ENCODE data around the gene KIAA1671.
"Not testable (repeated sequence)": the region's sequence is repeated elsewhere in the genome, so short reads cannot be mapped to it uniquely, and the experiment has no call there.

KIAA1671 gene

GRCh38 chr22:25235547-25236290 lies 283.2 kb downstream of the KIAA1671 start:
- no peaks in the 10 kb centered on the region for H3K9me3 ChIP-seq (ENCODE audit: low read length)
- no peaks in the 10 kb centered on the region for H4K20me1 ChIP-seq (ENCODE audit: insufficient read depth, low read length)
- no peak overlapping the region for H3K4me2 ChIP-seq (ENCODE audit: low read length)

GRCh38 chr22:25236417-25236816 lies 283.9 kb downstream of the KIAA1671 start:
- Histone ChIP-seq H3K36me3 (ENCODE audit: insufficient read depth, low read length) (no peaks in the 10 kb centered on the region), H3K27ac (ENCODE audit: low read depth, low read length, poor library complexity, severe bottlenecking) (no peak overlapping the region), H3K4me3 (ENCODE audit: low read depth, low read length, poor library complexity, severe bottlenecking) (no peak overlapping the region), H4K20me1 (ENCODE audit: insufficient read depth, low read length) (no peaks in the 10 kb centered on the region), H2AFZ (ENCODE audit: low read length) (no peak overlapping the region), H3F3A (ENCODE audit: insufficient read depth, low read length) (no peaks in the 10 kb centered on the region), H3K79me2 (ENCODE audit: insufficient read depth, low read length) (no peaks in the 10 kb centered on the region), H3K27me3 (ENCODE audit: insufficient read depth, low read length) (no peaks in the 10 kb centered on the region), H3K4me1 (ENCODE audit: insufficient read depth, low read length, severe bottlenecking) (no peaks in the 10 kb centered on the region), H3K9me2 (ENCODE audit: low read depth, low read length) (no peaks in the 10 kb centered on the region), H3K4me2 (ENCODE audit: low read length) (no peak overlapping the region), H3K9me3 (ENCODE audit: low read length) (no peaks in the 10 kb centered on the region), H3K9ac (ENCODE audit: low read length) (no peak overlapping the region)
- TF ChIP-seq CTCF (IDR thresholded peaks at IDR 0.05; ENCODE audit: low read length) (no peak), EZH2 (IDR thresholded peaks at IDR 0.05; ENCODE audit: borderline replicate concordance, low read length) (no peak)

More at GRCh38 chr22:25235547-25236290, 283.2 kb downstream of the KIAA1671 start:
- Histone ChIP-seq H3K9me2 (ENCODE audit: low read depth, low read length) (no peaks in the 10 kb centered on the region), H3F3A (ENCODE audit: insufficient read depth, low read length) (no peaks in the 10 kb centered on the region), H3K4me3 (ENCODE audit: low read depth, low read length, poor library complexity, severe bottlenecking) (no peak overlapping the region), H2AFZ (ENCODE audit: low read length) (no peak overlapping the region), H3K9ac (ENCODE audit: low read length) (no peak overlapping the region), H3K4me1 (ENCODE audit: insufficient read depth, low read length, severe bottlenecking) (no peaks in the 10 kb centered on the region), H3K79me2 (ENCODE audit: insufficient read depth, low read length) (no peaks in the 10 kb centered on the region), H3K27me3 (ENCODE audit: insufficient read depth, low read length) (no peaks in the 10 kb centered on the region), H3K36me3 (ENCODE audit: insufficient read depth, low read length) (no peaks in the 10 kb centered on the region), H3K27ac (ENCODE audit: low read depth, low read length, poor library complexity, severe bottlenecking) (no peak overlapping the region)
- TF ChIP-seq CTCF (IDR thresholded peaks at IDR 0.05; ENCODE audit: low read length) (peak; percentile 68), EZH2 (IDR thresholded peaks at IDR 0.05; ENCODE audit: borderline replicate concordance, low read length) (no peak)

GRCh38 chr22:25237503-25237902 lies 285.0 kb downstream of the KIAA1671 start:
- TF ChIP-seq EZH2 (IDR thresholded peaks at IDR 0.05; ENCODE audit: borderline replicate concordance, low read length) (no peak), CTCF (IDR thresholded peaks at IDR 0.05; ENCODE audit: low read length) (no peak)
- H3F3A ChIP-seq (ENCODE audit: insufficient read depth, low read length), result no peaks in the 10 kb centered on the region
- no peak overlapping the region for H2AFZ ChIP-seq (ENCODE audit: low read length)
- H3K9ac ChIP-seq (ENCODE audit: low read length), result no peak overlapping the region
- H3K4me2 ChIP-seq (ENCODE audit: low read length), result no peak overlapping the region
- H3K4me1 ChIP-seq (ENCODE audit: insufficient read depth, low read length, severe bottlenecking), result no peaks in the 10 kb centered on the region
- no peak overlapping the region for H3K4me3 ChIP-seq (ENCODE audit: low read depth, low read length, poor library complexity, severe bottlenecking)
- H3K9me2 ChIP-seq (ENCODE audit: low read depth, low read length), result no peaks in the 10 kb centered on the region
- H3K79me2 ChIP-seq (ENCODE audit: insufficient read depth, low read length), result no peaks in the 10 kb centered on the region
- H3K36me3 ChIP-seq (ENCODE audit: insufficient read depth, low read length), result no peaks in the 10 kb centered on the region
- no peaks in the 10 kb centered on the region for H3K27me3 ChIP-seq (ENCODE audit: insufficient read depth, low read length)
- no peaks in the 10 kb centered on the region for H3K9me3 ChIP-seq (ENCODE audit: low read length)
- H4K20me1 ChIP-seq (ENCODE audit: insufficient read depth, low read length), result no peaks in the 10 kb centered on the region
- H3K27ac ChIP-seq (ENCODE audit: low read depth, low read length, poor library complexity, severe bottlenecking), result no peak overlapping the region

GRCh38 chr22:25238058-25238457 lies 285.5 kb downstream of the KIAA1671 start:
- not testable (repeated sequence) for H3K27ac ChIP-seq (ENCODE audit: low read depth, low read length, poor library complexity, severe bottlenecking); H3K4me1 ChIP-seq (ENCODE audit: insufficient read depth, low read length, severe bottlenecking); H3K4me3 ChIP-seq (ENCODE audit: low read depth, low read length, poor library complexity, severe bottlenecking); H2AFZ ChIP-seq (ENCODE audit: low read length); H3K9me3 ChIP-seq (ENCODE audit: low read length); H3K79me2 ChIP-seq (ENCODE audit: insufficient read depth, low read length); H3K4me2 ChIP-seq (ENCODE audit: low read length); H3F3A ChIP-seq (ENCODE audit: insufficient read depth, low read length); H3K9ac ChIP-seq (ENCODE audit: low read length); H3K36me3 ChIP-seq (ENCODE audit: insufficient read depth, low read length); H4K20me1 ChIP-seq (ENCODE audit: insufficient read depth, low read length); H3K9me2 ChIP-seq (ENCODE audit: low read depth, low read length); H3K27me3 ChIP-seq (ENCODE audit: insufficient read depth, low read length)
